GM18870 (cell line): ENCODE measurements around the gene STEAP1.
A peak's percentile ranks its signal among the peaks of the same experiment; 100 is the strongest.
"Not testable (repeated sequence)": the region's sequence is repeated elsewhere in the genome, so short reads cannot be mapped to it uniquely, and the experiment has no call there.

Experiments used
- ATAC-seq: cut with Tn5 transposase; IDR thresholded peaks from one replicate; pipeline ENCODE4 v1.9.1; 2021; ENCODE audit warnings: moderate library complexity; ENCODE audit not compliant: unreplicated experiment

STEAP1 gene

DNA sequence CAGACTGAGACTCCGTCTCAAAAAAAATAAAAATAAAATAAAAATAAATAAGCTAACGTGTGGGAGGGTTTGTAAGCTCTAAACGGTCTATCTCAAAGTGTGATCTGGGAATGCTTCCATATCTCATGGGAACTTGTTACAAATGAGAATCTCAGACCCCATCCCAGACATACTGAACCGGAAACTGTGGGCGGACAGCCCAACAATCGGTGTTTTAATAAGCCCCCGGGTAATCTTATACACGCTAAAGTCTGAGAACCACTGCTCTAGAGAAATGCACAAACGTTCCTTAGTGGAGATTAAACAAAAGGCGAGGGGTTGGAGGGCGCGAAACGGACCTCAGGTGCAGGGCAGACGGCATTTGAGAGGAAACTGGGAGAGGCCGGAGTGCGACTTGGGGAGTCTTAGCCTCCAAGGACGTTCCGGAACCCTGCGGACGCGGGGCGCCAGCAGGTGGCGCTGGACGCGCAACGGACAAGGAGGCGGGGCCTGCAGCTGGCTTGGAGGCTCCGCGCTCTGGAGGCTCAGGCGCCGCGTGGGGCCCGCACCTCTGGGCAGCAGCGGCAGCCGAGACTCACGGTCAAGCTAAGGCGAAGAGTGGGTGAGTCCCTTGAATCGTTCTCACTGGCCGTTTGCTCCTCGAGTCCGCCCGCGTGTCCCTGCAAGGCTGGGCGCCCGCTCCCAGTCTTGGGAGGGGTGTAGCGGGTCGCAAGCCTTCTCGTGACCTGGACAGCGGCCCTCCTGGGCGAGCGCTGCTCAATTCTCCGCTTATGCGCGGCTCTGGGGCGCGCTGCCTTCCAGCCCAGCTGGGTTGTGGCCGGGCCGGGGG lies at the start of gene STEAP1:
TSS of gene STEAP1 (plus strand) at position 527 of the 829 bp plus-strand sequence. CDS start 5,320 bp downstream, outside the sequence.
- peak; percentile 85 for ATAC-seq

DNA sequence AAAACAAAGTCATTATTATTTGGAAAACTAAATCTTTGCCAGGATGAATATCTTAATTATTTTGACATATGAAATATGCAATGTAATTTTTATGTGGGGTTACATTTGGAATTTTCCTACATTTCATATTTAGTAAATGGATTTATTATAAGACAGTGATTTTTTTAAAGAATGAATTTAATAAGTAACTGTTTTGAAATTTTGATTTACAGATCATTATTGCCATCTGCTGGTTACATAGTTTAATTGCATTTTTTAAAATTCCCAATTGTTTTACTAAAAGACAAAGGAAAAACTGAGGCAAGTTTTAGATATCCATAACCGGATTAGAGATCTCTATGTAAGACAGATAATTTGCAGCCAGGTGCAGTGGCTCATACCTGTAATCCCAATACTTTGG lies 39.3 kb upstream of the STEAP1 start:
- not testable (repeated sequence) for ATAC-seq

DNA sequence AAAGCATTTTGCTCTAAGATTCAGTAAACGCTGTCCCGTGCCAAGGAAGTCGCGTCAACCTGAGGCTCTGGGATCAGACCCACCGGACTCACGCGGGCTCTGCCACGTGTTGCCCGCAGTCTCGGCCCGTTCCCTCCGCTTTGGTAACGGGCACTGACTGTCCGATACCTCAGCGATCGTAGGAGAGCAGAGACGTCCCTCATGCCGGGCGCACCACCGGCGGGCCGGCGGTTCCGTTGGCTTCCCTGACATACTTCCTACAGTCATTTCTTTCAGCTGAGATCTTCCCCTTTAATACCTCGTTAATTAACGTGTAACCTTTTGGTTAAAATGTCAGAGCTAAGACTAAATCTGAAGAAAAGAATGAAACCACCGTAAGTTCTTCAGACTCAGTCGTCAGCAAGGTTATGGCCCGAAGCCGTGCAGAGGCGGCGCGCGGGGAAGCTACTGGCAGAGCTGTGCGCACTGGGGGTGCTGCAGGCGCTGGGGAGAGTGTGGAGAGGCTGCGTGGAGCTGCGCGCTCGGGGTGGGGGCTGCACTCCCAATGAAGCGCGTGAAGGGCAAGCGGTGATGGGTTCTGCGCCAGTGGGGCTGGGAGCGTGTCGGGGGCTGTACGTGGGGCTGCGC lies 35.6 kb upstream of the STEAP1 start:
- not testable (repeated sequence) for ATAC-seq

- ATAC-seq, result no peak
These were observed 34.9 kb upstream of the STEAP1 start for GRCh38 chr7:90119178-90119971.

GRCh38 chr7:90120205-90120604 lies 34.1 kb upstream of the STEAP1 start:
- ATAC-seq, result not testable (repeated sequence)

DNA sequence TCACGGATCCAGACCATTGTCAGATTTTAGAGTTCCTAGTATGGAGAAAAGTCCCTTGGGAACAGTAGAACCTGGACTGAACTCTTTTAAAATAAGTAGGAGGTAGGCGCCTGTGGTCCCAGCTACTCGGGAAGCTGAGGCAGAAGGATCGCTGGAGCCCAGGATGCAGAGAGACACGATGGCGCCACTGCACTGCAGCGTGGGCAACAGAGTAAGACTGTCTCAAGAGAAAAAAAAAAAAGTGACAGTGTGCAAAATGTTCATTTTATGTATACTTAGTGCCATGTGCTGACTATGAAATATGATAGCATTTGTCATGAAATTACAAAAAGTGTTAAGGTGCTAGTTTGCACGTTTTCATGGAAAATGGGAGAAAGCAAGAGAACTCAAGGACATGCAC lies 22.5 kb upstream of the STEAP1 start:
- not testable (repeated sequence) for ATAC-seq

GRCh38 chr7:90147079-90147960 lies 6.9 kb upstream of the STEAP1 start:
- not testable (repeated sequence) for ATAC-seq

DNA sequence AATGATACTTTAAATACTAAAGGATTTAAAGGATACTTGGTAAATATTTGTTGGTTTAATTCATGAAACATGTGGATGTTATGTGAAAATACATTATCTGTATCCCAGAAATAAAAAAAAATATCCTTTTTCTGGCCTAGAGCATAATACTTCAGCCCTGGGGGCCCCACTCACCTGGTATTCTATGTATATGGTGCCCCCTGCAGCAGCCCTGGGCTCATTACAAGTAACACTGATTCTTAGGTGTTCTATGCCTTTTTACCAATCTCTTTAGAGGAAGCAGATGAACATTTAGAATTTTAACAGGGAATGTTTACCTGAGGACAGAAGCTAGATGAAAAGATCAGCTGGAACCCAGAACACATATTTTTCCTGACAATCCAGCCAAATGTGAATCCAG lies 4.8 kb upstream of the STEAP1 start:
- ATAC-seq, result not testable (repeated sequence)

GRCh38 chr7:90151884-90152283 lies 2.4 kb upstream of the STEAP1 start:
- ATAC-seq, result not testable (repeated sequence)

- ATAC-seq, result not testable (repeated sequence)
These were observed 1.5 kb upstream of the STEAP1 start for GRCh38 chr7:90152642-90153253.

- no peak for ATAC-seq
These were observed 937 bp downstream of the STEAP1 start for GRCh38 chr7:90155206-90155605.

- ATAC-seq, result not testable (repeated sequence)
These were observed 3.1 kb downstream of the STEAP1 start for GRCh38 chr7:90157331-90157730.

DNA sequence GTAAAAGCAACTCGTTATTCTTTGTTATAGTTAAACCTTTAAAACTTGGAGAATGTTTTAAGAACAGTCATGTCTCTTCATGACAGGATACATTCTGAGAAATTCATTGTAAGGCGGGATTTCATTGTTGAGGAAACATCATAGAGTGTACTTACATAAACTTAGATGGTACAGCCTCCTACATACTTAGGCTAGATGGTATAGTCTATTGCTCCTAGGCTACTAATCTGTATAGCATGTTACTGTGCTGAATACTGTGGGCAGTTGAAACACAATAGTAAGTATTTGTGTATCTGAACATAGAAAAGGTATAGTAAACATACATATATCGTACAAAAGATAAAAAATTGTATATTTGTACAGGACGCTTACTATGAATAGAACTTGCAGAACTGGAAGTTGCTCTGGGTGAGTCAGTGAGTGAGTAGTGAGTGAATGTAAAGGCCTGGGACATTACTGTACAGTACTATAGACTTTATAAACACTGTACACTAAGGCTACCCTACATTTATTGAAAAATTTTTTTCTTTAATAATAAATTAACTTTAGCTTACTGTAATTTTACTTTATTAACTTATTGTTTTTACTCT lies 3.6 kb downstream of the STEAP1 start:
- not testable (repeated sequence) for ATAC-seq

GRCh38 chr7:90163534-90163933 lies 9.3 kb downstream of the STEAP1 start:
- no peak for ATAC-seq

DNA sequence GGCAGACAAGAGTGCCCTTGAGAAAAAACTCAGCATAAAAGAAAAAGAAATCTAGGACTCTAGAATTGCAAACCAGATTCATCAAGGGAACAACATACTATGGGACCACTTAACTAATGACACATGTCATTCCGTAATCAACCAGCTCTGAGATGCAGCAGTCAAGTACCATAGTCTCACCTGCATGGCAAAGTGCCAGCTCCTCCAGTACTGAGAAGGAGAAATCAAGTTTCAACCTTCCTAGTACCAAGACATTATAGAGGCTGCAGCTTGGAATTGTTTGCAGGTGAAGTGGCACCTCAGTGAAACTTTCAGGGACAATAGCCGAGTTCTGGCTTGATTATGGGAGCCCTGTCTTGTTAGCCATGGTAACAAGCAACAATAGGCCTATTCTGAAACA lies 11.5 kb downstream of the STEAP1 start:
- ATAC-seq, result no peak

- no peak for ATAC-seq
These were observed 11.9 kb downstream of the STEAP1 start for GRCh38 chr7:90166153-90166552.

DNA sequence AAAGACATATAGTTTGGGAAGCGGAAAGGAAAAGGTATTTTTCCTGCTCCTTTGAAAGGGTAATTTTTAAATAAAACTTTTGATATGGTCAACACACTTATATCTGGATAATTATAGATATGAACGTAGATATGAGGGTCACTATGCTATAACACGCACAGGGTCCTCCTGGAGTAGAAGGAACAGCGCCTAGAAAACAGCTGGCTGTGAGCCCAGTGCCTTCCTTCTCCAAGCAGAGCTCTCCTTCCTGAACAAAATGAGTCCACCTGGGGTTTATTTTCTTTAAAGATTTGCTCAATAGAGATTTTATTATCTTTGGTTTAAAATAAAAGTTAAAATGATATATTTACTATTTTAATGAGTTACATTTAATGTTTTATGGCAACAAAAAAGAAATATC lies 13.1 kb downstream of the STEAP1 start:
- no peak for ATAC-seq

- no peak for ATAC-seq
These were observed 15.6 kb downstream of the STEAP1 start for GRCh38 chr7:90169891-90170290.

DNA sequence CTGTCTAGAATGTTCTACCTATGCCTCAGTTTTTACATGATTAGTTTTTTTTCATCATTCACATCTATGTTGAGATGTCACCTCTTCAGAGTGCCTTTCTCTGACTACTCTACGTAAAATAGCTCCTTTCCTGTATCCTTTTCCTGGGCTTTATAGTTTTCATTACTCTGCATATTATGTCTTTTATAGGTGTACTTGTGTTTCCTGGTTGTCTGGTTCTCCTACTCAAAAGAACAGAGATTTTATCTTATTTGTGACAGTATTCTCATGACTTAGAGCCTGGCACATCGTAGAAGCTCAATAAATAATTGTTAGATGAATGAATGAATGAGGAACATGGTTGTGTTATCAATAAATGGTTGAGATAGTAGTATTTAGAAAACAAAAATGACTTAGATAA lies 17.9 kb downstream of the STEAP1 start:
- no peak for ATAC-seq

DNA sequence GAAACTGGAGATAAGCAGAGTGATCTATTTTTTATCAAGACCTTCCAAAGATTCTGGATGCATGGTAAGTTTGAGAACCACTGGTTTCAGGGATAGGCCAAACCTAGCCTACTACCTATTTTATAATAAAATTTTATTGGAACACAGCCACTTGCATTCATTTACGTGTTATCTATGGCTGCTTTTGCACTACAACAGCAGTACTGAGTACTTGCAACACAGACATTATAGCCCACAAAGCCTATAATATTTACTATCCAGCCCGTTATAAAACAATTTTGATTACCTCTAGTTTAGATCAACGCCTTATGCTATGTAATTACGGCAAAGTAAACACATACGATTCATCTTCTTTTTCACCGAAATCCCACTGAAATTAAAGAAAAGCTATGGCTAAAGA lies 18.4 kb downstream of the STEAP1 start:
- ATAC-seq, result no peak
